HCT116 (cell line): ENCODE data around the gene KIRREL3. TPM values are rescaled to one million over a fixed set of nuclear protein-coding genes. Genes with fewer than 3 reads are reported as not detected.

Experiments
- ATAC-seq: fragments of 200-7000 bp; cut with Tn5 transposase; 2 replicates; pipeline ENCODE4 v1.9.1; 2020; ENCODE audit warnings: mild to moderate bottlenecking, moderate library complexity
- BruUV-seq: library from RNA; stranded (reverse); fragments of 400-500 nt; replicated peaks from 2 replicates; lab custom pipeline; 2021; lab: Mats Ljungman, UMichigan
- CTCF ChIA-PET: fragments of 300-600 bp; sonication (Branson Sonifier 250); formaldehyde crosslinking; loops from one replicate; lab custom pipeline; 2021; ENCODE audit warnings: antibody characterized with exemption; lab: Charles Lee
- POLR2A ChIA-PET: fragments of 300-600, 350-600 bp; sonication (Branson Sonifier 250); formaldehyde crosslinking; loops from one replicate; lab custom pipeline; 2021; ENCODE audit warnings: antibody characterized with exemption; lab: Charles Lee
- RAD21 ChIA-PET, 2 experiments: fragments of 300-600 bp; sonication (Branson Sonifier 250); formaldehyde crosslinking; loops; one replicate each; lab custom pipeline; 2023; ENCODE audit warnings: low total read pairs in 2 of 2; ENCODE audit not compliant: uncharacterized antibody in 2 of 2, unreplicated experiment in 2 of 2, low non-redundant PET in 1 of 2; lab: Charles Lee
- DNase-seq: peaks from one replicate; pipeline ENCODE4 v3.0.0-alpha.2; 2010; ENCODE audit warnings: low read depth, low spot score
- H2AFZ ChIP-seq: fragments of 200-600 bp; shearing (Covaris generic), sonication (generic); 2 replicates; pipeline ENCODE4 v1.6.1; 2017; ENCODE audit warnings: low read depth, mixed run types, mixed read lengths, antibody characterized with exemption, low read length; ENCODE audit not compliant: poor library complexity, severe bottlenecking
- H3K27ac ChIP-seq: 2 replicates; pipeline ENCODE4 v1.5.1; 2012; ENCODE audit warnings: low read depth, low read length
- H3K27me3 ChIP-seq: fragments of 200-600 bp; sonication (generic); 2 replicates; pipeline ENCODE4 v1.6.1; 2016; ENCODE audit warnings: mixed run types, low read length, mixed read lengths; ENCODE audit not compliant: insufficient read depth
- H3K36me3 ChIP-seq, 2 experiments: fragments of 200-500 bp in 1 of 2; fragments of 200-600 bp in 1 of 2; sonication (Bioruptor generic) in 1 of 2; sonication (generic) in 1 of 2; 2 replicates each; pipeline versions ENCODE4 v1.5.1 to v1.6.1; 2014 to 2016; ENCODE audit warnings: low read length in 2 of 2, inconsistent platforms in 1 of 2, mixed read lengths in 1 of 2, mixed run types in 1 of 2; ENCODE audit not compliant: insufficient read depth in 2 of 2, control insufficient read depth in 1 of 2
- H3K4me1 ChIP-seq, 2 experiments: fragments of 200-600 bp in 1 of 2; sonication (generic) in 1 of 2; 2 replicates each; pipeline versions ENCODE4 v1.5.1 to v1.6.1; 2012 to 2017; ENCODE audit warnings: low read length in 2 of 2, inconsistent platforms in 1 of 2, mild to moderate bottlenecking in 1 of 2, mixed read lengths in 1 of 2, mixed run types in 1 of 2, moderate library complexity in 1 of 2; ENCODE audit not compliant: insufficient read depth in 2 of 2, control insufficient read depth in 1 of 2
- H3K4me2 ChIP-seq: fragments of 200-600 bp; sonication (generic); 2 replicates; pipeline ENCODE4 v1.6.1; 2017; ENCODE audit warnings: mixed run types, low read length, mixed read lengths
- H3K4me3 ChIP-seq, 2 experiments: fragments of 200-600 bp in 1 of 2; sonication (generic) in 1 of 2; replicated peaks in 1 of 2; 2 replicates each; pipeline ENCODE4 v1.5.1; 2011 to 2016; ENCODE audit warnings: low read length in 2 of 2, control low read depth in 1 of 2, low read depth in 1 of 2, mild to moderate bottlenecking in 1 of 2, mixed read lengths in 1 of 2, mixed run types in 1 of 2
- H3K79me2 ChIP-seq: fragments of 200-600 bp; sonication (generic); 2 replicates; pipeline ENCODE4 v1.6.1; 2017; ENCODE audit warnings: mild to moderate bottlenecking, mixed run types, low read length, moderate library complexity, mixed read lengths; ENCODE audit not compliant: insufficient read depth
- H3K9ac ChIP-seq: fragments of 200-600 bp; sonication (generic); 2 replicates; pipeline ENCODE4 v1.6.1; 2016; ENCODE audit warnings: low read length, mixed read lengths
- H3K9me2 ChIP-seq: fragments of 200-600 bp; sonication (generic), shearing (Covaris generic); 2 replicates; pipeline ENCODE4 v1.6.1; 2017; ENCODE audit warnings: mixed run types, mild to moderate bottlenecking, moderate library complexity; ENCODE audit not compliant: insufficient read depth
- H3K9me3 ChIP-seq, 2 experiments: fragments of 200-500 bp in 1 of 2; fragments of 200-600 bp in 1 of 2; sonication (Bioruptor generic) in 1 of 2; sonication (generic) in 1 of 2; 2 replicates each; pipeline ENCODE4 v1.6.1; 2014 to 2017; ENCODE audit warnings: low read length in 2 of 2, mixed read lengths in 2 of 2, inconsistent platforms in 1 of 2, low read depth in 1 of 2, mild to moderate bottlenecking in 1 of 2, mixed run types in 1 of 2, moderate library complexity in 1 of 2; ENCODE audit not compliant: control insufficient read depth in 1 of 2, insufficient read depth in 1 of 2
- H4K20me1 ChIP-seq: fragments of 200-600 bp; sonication (generic), shearing (Covaris generic); 2 replicates; pipeline ENCODE4 v1.6.1; 2017; ENCODE audit warnings: mixed run types, mild to moderate bottlenecking, moderate library complexity; ENCODE audit not compliant: insufficient read depth
- FOSL1 ChIP-seq: IDR thresholded peaks from 2 replicates; pipeline ENCODE4 v1.6.1; 2012; ENCODE audit warnings: low read depth
- JUND ChIP-seq: IDR thresholded peaks from 2 replicates; pipeline ENCODE4 v1.6.1; 2012
- POLR2A ChIP-seq: IDR thresholded peaks from 2 replicates; pipeline ENCODE4 v1.7.0; 2011; ENCODE audit warnings: borderline replicate concordance; ENCODE audit not compliant: insufficient read depth, insufficient read length; ENCODE audit errors: extremely low read depth
- TCF7L2 ChIP-seq: IDR thresholded peaks from 2 replicates; pipeline ENCODE4 v1.7.0; 2011; ENCODE audit warnings: borderline replicate concordance, inconsistent platforms; ENCODE audit not compliant: insufficient read depth, insufficient read length; ENCODE audit errors: extremely low read depth
- intact Hi-C: fragments of 100-400 bp; cut with micrococcal nuclease; formaldehyde crosslinking; loops from 2 replicates; pipeline ENCODE4 v1.10.0; 2022
- total RNA-seq: library from RNA; stranded (reverse); gene quantifications from one replicate; pipeline ENCODE4 v1.2.1, GENCODE V29; 2021; ENCODE audit not compliant: unreplicated experiment
- TF ChIP-seq, protein P1 (sequence below), 3 experiments: fragments of 200-600 bp in 1 of 3; sonication (generic) in 1 of 3; IDR thresholded peaks in 2 of 3; conservative IDR thresholded peaks in 1 of 3; 2 replicates each; pipeline ENCODE4 v1.5.1; 2012 to 2017; ENCODE audit warnings: low read depth in 2 of 3, low read length in 2 of 3, antibody characterized with exemption in 1 of 3, borderline replicate concordance in 1 of 3, control low read depth in 1 of 3, mild to moderate bottlenecking in 1 of 3, mixed read lengths in 1 of 3, mixed run types in 1 of 3, moderate library complexity in 1 of 3; ENCODE audit not compliant: insufficient read depth in 1 of 3

Gene KIRREL3
- total RNA-seq, 1 experiment from 2014 or later, result not detected

- H3K27me3 ChIP-seq, result no peaks in the 10 kb centered on the region
- no TSS peak for BruUV-seq
- DNase-seq (no peak), ATAC-seq (no peak)
- POLR2A ChIA-PET, result no interaction called here
- no peak overlapping the region for H3K4me2 ChIP-seq
- no peaks in the 10 kb centered on the region for H3K4me1 ChIP-seq
- no peak overlapping the region for H3K4me3 ChIP-seq
- H4K20me1 ChIP-seq, result no peaks in the 10 kb centered on the region
- TF ChIP-seq, protein P1, sequence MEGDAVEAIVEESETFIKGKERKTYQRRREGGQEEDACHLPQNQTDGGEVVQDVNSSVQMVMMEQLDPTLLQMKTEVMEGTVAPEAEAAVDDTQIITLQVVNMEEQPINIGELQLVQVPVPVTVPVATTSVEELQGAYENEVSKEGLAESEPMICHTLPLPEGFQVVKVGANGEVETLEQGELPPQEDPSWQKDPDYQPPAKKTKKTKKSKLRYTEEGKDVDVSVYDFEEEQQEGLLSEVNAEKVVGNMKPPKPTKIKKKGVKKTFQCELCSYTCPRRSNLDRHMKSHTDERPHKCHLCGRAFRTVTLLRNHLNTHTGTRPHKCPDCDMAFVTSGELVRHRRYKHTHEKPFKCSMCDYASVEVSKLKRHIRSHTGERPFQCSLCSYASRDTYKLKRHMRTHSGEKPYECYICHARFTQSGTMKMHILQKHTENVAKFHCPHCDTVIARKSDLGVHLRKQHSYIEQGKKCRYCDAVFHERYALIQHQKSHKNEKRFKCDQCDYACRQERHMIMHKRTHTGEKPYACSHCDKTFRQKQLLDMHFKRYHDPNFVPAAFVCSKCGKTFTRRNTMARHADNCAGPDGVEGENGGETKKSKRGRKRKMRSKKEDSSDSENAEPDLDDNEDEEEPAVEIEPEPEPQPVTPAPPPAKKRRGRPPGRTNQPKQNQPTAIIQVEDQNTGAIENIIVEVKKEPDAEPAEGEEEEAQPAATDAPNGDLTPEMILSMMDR (IDR thresholded peaks at IDR 0.05 in 2 of 3, conservative IDR thresholded peaks at IDR 0.05 in 1 of 3; ENCODE audit: borderline replicate concordance in 1 of 3, insufficient read depth in 1 of 3, low read depth in 2 of 3, low read length in 2 of 3), result no peak
- intact Hi-C loops, result no loop called here
- no peaks in the 10 kb centered on the region for H3K9me2 ChIP-seq
- H3K79me2 ChIP-seq, result no peaks in the 10 kb centered on the region
- RAD21 ChIA-PET, result no interaction called here
- CTCF ChIA-PET, result no interaction called here
- no peak overlapping the region for H3K9ac ChIP-seq
- no peak overlapping the region for H3K27ac ChIP-seq
- H3K9me3 ChIP-seq, result no peaks in the 10 kb centered on the region
- H2AFZ ChIP-seq, result no peak overlapping the region
- no peaks in the 10 kb centered on the region for H3K36me3 ChIP-seq
Measured at GRCh38 chr11:127027000-127027399, 26.4 kb upstream of the KIRREL3 start.

DNA sequence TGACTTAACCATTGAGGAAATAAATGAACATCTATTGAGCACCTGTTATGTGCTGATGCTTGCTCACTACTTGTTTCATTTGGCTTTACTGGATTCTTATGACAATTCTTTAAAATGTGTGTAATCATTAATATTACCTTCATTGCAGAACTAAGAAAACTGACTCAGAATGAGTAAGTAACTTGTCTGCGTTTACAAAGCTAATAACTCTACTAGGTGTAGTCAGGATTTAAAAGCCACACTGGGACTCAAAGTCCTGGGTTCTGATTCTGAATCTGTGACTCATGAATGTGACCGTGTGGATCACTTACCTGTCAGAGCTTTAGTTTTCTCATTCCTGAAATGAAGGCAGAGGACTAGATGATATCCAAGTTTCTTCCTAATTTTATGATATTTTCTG, 23.4 kb upstream of the KIRREL3 start:
- Histone ChIP-seq H3K79me2 (no peaks in the 10 kb centered on the region), H3K36me3 (no peaks in the 10 kb centered on the region), H3K9me2 (no peaks in the 10 kb centered on the region), H2AFZ (no peak overlapping the region), H3K4me2 (no peak overlapping the region), H3K27ac (no peak overlapping the region), H3K4me1 (no peaks in the 10 kb centered on the region), H3K9me3 (no peaks in the 10 kb centered on the region), H3K27me3 (no peaks in the 10 kb centered on the region), H3K9ac (no peak overlapping the region), H3K4me3 (no peak overlapping the region), H4K20me1 (no peaks in the 10 kb centered on the region)
- intact Hi-C loops, result no loop called here
- CTCF ChIA-PET, result no interaction called here
- TF ChIP-seq TCF7L2, result no peak
- no peak for TF ChIP-seq FOSL1
- TF ChIP-seq POLR2A, result no peak
- TF ChIP-seq, protein P1 (IDR thresholded peaks at IDR 0.05 in 2 of 3, conservative IDR thresholded peaks at IDR 0.05 in 1 of 3; ENCODE audit: borderline replicate concordance in 1 of 3, insufficient read depth in 1 of 3, low read depth in 2 of 3, low read length in 2 of 3), result no peak
- no peak for TF ChIP-seq JUND
- BruUV-seq, result no TSS peak
- RAD21 ChIA-PET, result no interaction called here
- DNase-seq (no peak), ATAC-seq (no peak)
- POLR2A ChIA-PET, result no interaction called here
